HepG2 (cell line): Measurements from ENCODE around the gene ZBTB17. TPM values are rescaled to one million over a fixed set of nuclear protein-coding genes. Genes with fewer than 3 reads are reported as not detected.
A peak's percentile ranks its signal among the peaks of the same experiment; 100 is the strongest.

Experiments used
- CENPT ChIP-seq: sonication (generic); formaldehyde crosslinking; IDR thresholded peaks from 2 replicates; pipeline ENCODE4 v1.8.0; 2022; ENCODE audit warnings: low read depth, mild to moderate bottlenecking, moderate library complexity, missing genetic modification reagents
- CHCHD3 ChIP-seq: sonication (generic); formaldehyde crosslinking; IDR thresholded peaks from 2 replicates; pipeline ENCODE4 v1.8.0; 2022; ENCODE audit warnings: mild to moderate bottlenecking, missing genetic modification reagents, moderate library complexity
- FOXC1 ChIP-seq: sonication (generic); formaldehyde crosslinking; IDR thresholded peaks from 2 replicates; pipeline ENCODE4 v1.8.0; 2022; ENCODE audit warnings: mild to moderate bottlenecking, missing genetic modification reagents, borderline replicate concordance
- FOXO1 ChIP-seq: sonication (generic); formaldehyde crosslinking; IDR thresholded peaks from 2 replicates; pipeline ENCODE4 v1.4.0; 2020; ENCODE audit warnings: missing genetic modification reagents
- HES4 ChIP-seq: sonication (generic); formaldehyde crosslinking; IDR thresholded peaks from 2 replicates; pipeline ENCODE4 v1.9.0; 2021; ENCODE audit warnings: mild to moderate bottlenecking, missing genetic modification reagents, borderline replicate concordance
- JDP2 ChIP-seq: sonication (generic); formaldehyde crosslinking; IDR thresholded peaks from 2 replicates; pipeline ENCODE4 v1.8.1; 2022; ENCODE audit warnings: missing genetic modification reagents, borderline replicate concordance
- KDM1A ChIP-seq: IDR thresholded peaks from 2 replicates; pipeline ENCODE4 v1.6.1; 2016; ENCODE audit warnings: missing compliant biosample characterization
- PAF1 ChIP-seq: IDR thresholded peaks from 2 replicates; pipeline ENCODE4 v1.6.1; 2016; ENCODE audit warnings: missing genetic modification reagents, missing compliant biosample characterization
- ZBTB38 ChIP-seq: sonication (generic); formaldehyde crosslinking; IDR thresholded peaks from 2 replicates; pipeline ENCODE4 v1.5.1; 2020; ENCODE audit warnings: mild to moderate bottlenecking, missing genetic modification reagents
- ZNF24 ChIP-seq: fragments of 450-650 bp; IDR thresholded peaks from 2 replicates; pipeline ENCODE4 v1.6.1; 2017; ENCODE audit warnings: antibody characterized with exemption, mild to moderate bottlenecking
- ZNF260 ChIP-seq: sonication (generic); formaldehyde crosslinking; IDR thresholded peaks from 2 replicates; pipeline ENCODE4 v1.4.0; 2020; ENCODE audit warnings: missing genetic modification reagents, low read depth, mild to moderate bottlenecking, borderline replicate concordance
- ZNF431 ChIP-seq: sonication (generic); formaldehyde crosslinking; IDR thresholded peaks from 2 replicates; pipeline ENCODE4 v1.9.0; 2022; ENCODE audit warnings: missing genetic modification reagents, low read depth, mild to moderate bottlenecking, borderline replicate concordance
- ZNF616 ChIP-seq: sonication (generic); formaldehyde crosslinking; IDR thresholded peaks from 2 replicates; pipeline ENCODE4 v1.5.0; 2020; ENCODE audit warnings: low read depth, mild to moderate bottlenecking, missing genetic modification reagents
- ZNF703 ChIP-seq: sonication (generic); formaldehyde crosslinking; IDR thresholded peaks from 2 replicates; pipeline ENCODE4 v1.5.1; 2020; ENCODE audit warnings: missing genetic modification reagents, mild to moderate bottlenecking, moderate library complexity, borderline replicate concordance
- ZNF746 ChIP-seq: sonication (generic); formaldehyde crosslinking; IDR thresholded peaks from 2 replicates; pipeline ENCODE4 v1.8.0; 2022; ENCODE audit warnings: mild to moderate bottlenecking, missing genetic modification reagents
- ZSCAN29 ChIP-seq: sonication (generic); formaldehyde crosslinking; conservative IDR thresholded peaks from 2 replicates; pipeline ENCODE4 v1.4.0; 2020; ENCODE audit warnings: mild to moderate bottlenecking, missing genetic modification reagents
- polyA plus RNA-seq, 8 experiments: library from polyadenylated mRNA; depleted of rRNA in 3 of 8; stranded (reverse) in 7 of 8; unstranded in 1 of 8; fragments of >200 nt; fragmentation: Illumina TruSeq in 4 of 8; extraction: Trizol in 4 of 8; gene quantifications; 2 replicates each; pipeline versions ENCODE4 v1.2.1 to v1.2.3, GENCODE V29; 2011 to 2016; ENCODE audit warnings: low read depth in 4 of 8, missing spikeins in 1 of 8, mixed read lengths in 1 of 8; ENCODE audit not compliant: insufficient read depth in 1 of 8
- total RNA-seq, 5 experiments: library from RNA; depleted of rRNA; stranded (reverse); fragments of >200 nt; fragmentation: Illumina TruSeq; extraction: Trizol; gene quantifications; 2 replicates each; pipeline ENCODE4 v1.2.3, GENCODE V29; 2016; ENCODE audit warnings: low read depth in 1 of 5
- TF ChIP-seq, protein P1 (sequence below), 2 experiments: sonication (generic) in 1 of 2; formaldehyde crosslinking in 1 of 2; IDR thresholded peaks; 2 replicates each; pipeline versions ENCODE4 v1.5.1 to v1.6.1; 2011 to 2020; ENCODE audit warnings: borderline replicate concordance in 1 of 2, low read depth in 1 of 2, low read length in 1 of 2, mild to moderate bottlenecking in 1 of 2, missing genetic modification reagents in 1 of 2, moderate library complexity in 1 of 2
- TF ChIP-seq, protein P2 (sequence below): sonication (generic); formaldehyde crosslinking; IDR thresholded peaks from 2 replicates; pipeline ENCODE4 v1.8.1; 2023; ENCODE audit warnings: mild to moderate bottlenecking, moderate library complexity, missing genetic modification reagents
- TF ChIP-seq, protein P3 (sequence below): sonication (generic); formaldehyde crosslinking; IDR thresholded peaks from 2 replicates; pipeline ENCODE4 v1.4.0; 2020; ENCODE audit warnings: mild to moderate bottlenecking, missing genetic modification reagents, borderline replicate concordance
- TF ChIP-seq, protein P4 (sequence below): sonication (generic); formaldehyde crosslinking; IDR thresholded peaks from 2 replicates; pipeline ENCODE4 v1.4.0; 2020; ENCODE audit warnings: missing genetic modification reagents; ENCODE audit errors: not compliant biosample characterization

The ZBTB17 gene
- total and polyA plus RNA-seq, 2 of the 13 experiments (the other 11 are each of a cell fraction or from before 2014, with no cell fraction given), result 16.7 to 17.0 TPM

DNA sequence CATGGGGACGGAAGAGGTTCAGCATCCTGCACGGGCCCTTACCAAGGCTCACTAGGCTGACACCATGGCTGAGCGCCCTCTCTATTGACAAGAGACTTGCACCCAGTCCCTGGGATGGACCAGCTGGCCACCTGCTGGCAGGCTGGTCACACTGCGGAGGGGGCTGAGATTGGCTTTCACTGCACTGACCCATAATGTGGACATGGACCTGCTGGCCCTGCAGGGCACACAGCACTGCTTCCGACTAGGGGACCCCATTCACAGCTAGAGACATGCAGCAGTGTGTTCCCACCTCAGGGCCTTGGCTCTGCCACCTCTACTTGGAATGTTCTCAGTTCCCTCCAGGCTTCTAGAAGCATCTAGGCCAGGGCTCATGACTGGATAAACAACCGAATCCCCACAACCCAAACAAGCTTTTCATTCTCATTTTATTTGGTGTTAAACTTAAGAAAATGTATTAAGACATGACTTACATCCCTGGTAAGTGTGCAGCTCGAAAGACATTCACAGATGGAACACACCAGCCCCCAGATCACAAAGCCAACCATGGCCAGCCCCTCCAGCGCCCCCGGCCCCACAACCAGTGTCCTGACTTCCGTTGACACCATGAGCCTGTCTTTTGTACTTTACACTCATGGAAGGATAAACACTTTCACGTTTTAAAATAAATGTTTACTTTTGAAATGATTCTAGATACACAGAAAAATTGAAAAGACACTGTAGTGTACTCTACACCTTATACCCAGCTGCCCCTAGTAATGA, 18.9 kb upstream of the ZBTB17 start (continued):
- TF ChIP-seq, protein P1, sequence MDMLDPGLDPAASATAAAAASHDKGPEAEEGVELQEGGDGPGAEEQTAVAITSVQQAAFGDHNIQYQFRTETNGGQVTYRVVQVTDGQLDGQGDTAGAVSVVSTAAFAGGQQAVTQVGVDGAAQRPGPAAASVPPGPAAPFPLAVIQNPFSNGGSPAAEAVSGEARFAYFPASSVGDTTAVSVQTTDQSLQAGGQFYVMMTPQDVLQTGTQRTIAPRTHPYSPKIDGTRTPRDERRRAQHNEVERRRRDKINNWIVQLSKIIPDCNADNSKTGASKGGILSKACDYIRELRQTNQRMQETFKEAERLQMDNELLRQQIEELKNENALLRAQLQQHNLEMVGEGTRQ (IDR thresholded peaks at IDR 0.05; ENCODE audit: low read depth, low read length), result no peak
- TF ChIP-seq, protein P1 (CRISPR knock-in tag; IDR thresholded peaks at IDR 0.05; ENCODE audit: borderline replicate concordance), result no peak
- TF ChIP-seq KDM1A (CRISPR knock-in tag), result peak; percentile 22; the same call in 1 of the 2 replicates
- no peak for TF ChIP-seq ZNF703 (CRISPR knock-in tag)
- TF ChIP-seq, protein P2, sequence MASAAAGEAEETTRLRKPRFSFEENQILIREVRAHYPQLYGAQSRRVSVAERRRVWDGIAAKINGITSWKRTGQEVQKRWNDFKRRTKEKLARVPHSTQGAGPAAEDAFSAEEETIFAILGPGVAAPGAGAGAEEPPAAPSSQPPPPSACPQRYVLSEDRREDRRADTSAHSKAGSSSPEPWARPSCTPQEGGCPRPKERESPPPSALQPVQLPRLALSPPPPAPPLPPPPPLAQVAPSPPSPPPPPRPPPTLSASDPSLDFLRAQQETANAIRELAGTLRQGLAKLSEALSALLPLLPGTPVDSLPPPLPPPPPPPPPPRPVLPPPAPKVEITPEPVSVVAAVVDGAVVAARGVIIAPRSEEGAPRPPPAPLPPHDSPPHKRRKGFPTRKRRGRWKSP (CRISPR knock-in tag), result no peak
- TF ChIP-seq FOXC1 (CRISPR knock-in tag), result 0 out of 2 replicates have a peak, but pooled peaks have one; percentile 29
- no peak for TF ChIP-seq ZNF431 (CRISPR knock-in tag)
- no peak for TF ChIP-seq JDP2 (CRISPR knock-in tag)
- TF ChIP-seq ZNF24, result no peak
- TF ChIP-seq, protein P3, sequence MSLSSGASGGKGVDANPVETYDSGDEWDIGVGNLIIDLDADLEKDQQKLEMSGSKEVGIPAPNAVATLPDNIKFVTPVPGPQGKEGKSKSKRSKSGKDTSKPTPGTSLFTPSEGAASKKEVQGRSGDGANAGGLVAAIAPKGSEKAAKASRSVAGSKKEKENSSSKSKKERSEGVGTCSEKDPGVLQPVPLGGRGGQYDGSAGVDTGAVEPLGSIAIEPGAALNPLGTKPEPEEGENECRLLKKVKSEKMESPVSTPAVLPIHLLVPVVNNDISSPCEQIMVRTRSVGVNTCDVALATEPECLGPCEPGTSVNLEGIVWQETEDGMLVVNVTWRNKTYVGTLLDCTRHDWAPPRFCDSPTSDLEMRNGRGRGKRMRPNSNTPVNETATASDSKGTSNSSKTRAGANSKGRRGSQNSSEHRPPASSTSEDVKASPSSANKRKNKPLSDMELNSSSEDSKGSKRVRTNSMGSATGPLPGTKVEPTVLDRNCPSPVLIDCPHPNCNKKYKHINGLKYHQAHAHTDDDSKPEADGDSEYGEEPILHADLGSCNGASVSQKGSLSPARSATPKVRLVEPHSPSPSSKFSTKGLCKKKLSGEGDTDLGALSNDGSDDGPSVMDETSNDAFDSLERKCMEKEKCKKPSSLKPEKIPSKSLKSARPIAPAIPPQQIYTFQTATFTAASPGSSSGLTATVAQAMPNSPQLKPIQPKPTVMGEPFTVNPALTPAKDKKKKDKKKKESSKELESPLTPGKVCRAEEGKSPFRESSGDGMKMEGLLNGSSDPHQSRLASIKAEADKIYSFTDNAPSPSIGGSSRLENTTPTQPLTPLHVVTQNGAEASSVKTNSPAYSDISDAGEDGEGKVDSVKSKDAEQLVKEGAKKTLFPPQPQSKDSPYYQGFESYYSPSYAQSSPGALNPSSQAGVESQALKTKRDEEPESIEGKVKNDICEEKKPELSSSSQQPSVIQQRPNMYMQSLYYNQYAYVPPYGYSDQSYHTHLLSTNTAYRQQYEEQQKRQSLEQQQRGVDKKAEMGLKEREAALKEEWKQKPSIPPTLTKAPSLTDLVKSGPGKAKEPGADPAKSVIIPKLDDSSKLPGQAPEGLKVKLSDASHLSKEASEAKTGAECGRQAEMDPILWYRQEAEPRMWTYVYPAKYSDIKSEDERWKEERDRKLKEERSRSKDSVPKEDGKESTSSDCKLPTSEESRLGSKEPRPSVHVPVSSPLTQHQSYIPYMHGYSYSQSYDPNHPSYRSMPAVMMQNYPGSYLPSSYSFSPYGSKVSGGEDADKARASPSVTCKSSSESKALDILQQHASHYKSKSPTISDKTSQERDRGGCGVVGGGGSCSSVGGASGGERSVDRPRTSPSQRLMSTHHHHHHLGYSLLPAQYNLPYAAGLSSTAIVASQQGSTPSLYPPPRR, result no peak
- TF ChIP-seq, protein P4, sequence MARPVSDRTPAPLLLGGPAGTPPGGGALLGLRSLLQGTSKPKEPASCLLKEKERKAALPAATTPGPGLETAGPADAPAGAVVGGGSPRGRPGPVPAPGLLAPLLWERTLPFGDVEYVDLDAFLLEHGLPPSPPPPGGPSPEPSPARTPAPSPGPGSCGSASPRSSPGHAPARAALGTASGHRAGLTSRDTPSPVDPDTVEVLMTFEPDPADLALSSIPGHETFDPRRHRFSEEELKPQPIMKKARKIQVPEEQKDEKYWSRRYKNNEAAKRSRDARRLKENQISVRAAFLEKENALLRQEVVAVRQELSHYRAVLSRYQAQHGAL (CRISPR knock-in tag), result peak; percentile 70
- TF ChIP-seq HES4 (CRISPR knock-in tag), result no peak
- TF ChIP-seq PAF1 (CRISPR knock-in tag), result no peak
- no peak for TF ChIP-seq ZSCAN29 (CRISPR knock-in tag)
- TF ChIP-seq CHCHD3 (CRISPR knock-in tag), result no peak
- TF ChIP-seq ZNF616, result no peak
- peak; percentile 87 for TF ChIP-seq ZBTB38 (CRISPR knock-in tag)
- no peak for TF ChIP-seq ZNF746 (CRISPR knock-in tag)
- no peak for TF ChIP-seq CENPT (CRISPR knock-in tag)
- peak; percentile 73 for TF ChIP-seq FOXO1
- TF ChIP-seq ZNF260 (CRISPR knock-in tag), result no peak
